ENCODE results near the gene RRM2.

The RRM2 gene

DNA sequence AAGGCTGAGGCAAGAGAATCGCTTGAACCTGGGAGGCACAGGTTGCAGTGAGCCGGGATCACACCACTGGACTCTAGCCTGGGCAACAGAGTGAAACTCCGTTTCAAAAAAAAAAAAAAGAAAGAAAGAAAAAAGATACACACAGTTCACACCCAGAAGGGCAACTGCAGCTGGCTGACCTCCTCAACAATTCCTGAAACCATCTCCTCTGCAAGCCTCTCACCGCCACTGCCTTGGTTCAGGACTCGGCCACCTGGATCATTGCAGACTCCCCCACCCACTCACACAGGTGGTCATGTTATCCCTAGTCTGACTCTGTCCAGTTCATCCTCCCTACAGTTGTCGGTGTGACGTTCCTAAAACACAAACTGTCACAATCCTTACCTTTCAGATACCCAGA, 44.5 kb upstream of the RRM2 start:
- H3K79me2 ChIP-seq (ENCODE audit: insufficient read depth, low read length) = no peaks in the 10 kb centered on the region
- no peaks in the 10 kb centered on the region for H3K9me2 ChIP-seq (replicated peaks; ENCODE audit: low read depth, low read length)
- H3K9ac ChIP-seq (ENCODE audit: low read depth, low read length, poor library complexity, severe bottlenecking) = no peak overlapping the region
- H3K4me2 ChIP-seq (ENCODE audit: low read depth, low read length, poor library complexity, severe bottlenecking) = no peak overlapping the region
- no peaks in the 10 kb centered on the region for H4K20me1 ChIP-seq (ENCODE audit: insufficient read depth, low read length, poor library complexity, severe bottlenecking)
- H3K36me3 ChIP-seq (ENCODE audit: insufficient read depth, low read length) = no peaks in the 10 kb centered on the region
- H3K27me3 ChIP-seq (ENCODE audit: insufficient read depth, low read length, poor library complexity, severe bottlenecking) = no peaks in the 10 kb centered on the region
- TF ChIP-seq, protein P1, sequence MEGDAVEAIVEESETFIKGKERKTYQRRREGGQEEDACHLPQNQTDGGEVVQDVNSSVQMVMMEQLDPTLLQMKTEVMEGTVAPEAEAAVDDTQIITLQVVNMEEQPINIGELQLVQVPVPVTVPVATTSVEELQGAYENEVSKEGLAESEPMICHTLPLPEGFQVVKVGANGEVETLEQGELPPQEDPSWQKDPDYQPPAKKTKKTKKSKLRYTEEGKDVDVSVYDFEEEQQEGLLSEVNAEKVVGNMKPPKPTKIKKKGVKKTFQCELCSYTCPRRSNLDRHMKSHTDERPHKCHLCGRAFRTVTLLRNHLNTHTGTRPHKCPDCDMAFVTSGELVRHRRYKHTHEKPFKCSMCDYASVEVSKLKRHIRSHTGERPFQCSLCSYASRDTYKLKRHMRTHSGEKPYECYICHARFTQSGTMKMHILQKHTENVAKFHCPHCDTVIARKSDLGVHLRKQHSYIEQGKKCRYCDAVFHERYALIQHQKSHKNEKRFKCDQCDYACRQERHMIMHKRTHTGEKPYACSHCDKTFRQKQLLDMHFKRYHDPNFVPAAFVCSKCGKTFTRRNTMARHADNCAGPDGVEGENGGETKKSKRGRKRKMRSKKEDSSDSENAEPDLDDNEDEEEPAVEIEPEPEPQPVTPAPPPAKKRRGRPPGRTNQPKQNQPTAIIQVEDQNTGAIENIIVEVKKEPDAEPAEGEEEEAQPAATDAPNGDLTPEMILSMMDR (conservative IDR thresholded peaks at IDR 0.05; ENCODE audit: low read length) = no peak
- no peak for TF ChIP-seq EZH2phosphoT487 (IDR thresholded peaks at IDR 0.05; ENCODE audit: borderline replicate concordance)
- H3F3A ChIP-seq (ENCODE audit: low read depth) = peaks cover 3% of the 10 kb centered on the region; the same call in 1 of the 2 replicates
- H3K4me1 ChIP-seq (ENCODE audit: insufficient read depth, low read length, poor library complexity, severe bottlenecking) = peaks cover 15% of the 10 kb centered on the region
- no peak overlapping the region for H3K4me3 ChIP-seq (ENCODE audit: low read length, poor library complexity, severe bottlenecking)
- no peaks in the 10 kb centered on the region for H3K9me3 ChIP-seq (ENCODE audit: insufficient read depth, low read depth, low read length)
- no peak overlapping the region for H2AFZ ChIP-seq (ENCODE audit: low read length)

DNA sequence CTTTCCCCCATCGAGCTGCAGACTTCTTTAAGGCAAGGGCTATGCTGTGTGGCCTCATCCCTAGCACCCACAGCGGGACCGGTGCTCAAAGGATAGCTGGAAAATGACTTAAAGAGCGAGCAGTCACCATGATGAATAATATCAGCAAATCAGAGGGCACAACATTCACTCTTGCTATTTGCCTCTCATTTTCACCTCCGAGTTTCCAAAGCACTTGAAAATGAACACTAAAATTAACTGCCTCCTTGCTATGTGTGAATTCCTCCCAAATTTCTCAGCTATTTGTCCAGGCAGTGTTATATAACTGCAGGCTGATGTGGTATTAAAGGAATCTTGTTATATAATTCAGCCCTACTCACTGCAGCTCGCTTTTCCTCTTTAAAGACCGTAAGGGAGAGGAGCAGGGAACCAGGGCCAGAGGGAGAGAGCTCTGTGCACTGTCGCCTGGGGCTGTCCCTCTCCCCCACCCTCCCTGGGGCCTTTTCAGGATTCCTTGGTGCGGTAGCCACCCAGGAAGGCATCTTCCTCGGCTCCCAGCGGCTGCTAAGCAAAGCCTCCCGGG, 43.8 kb upstream of the RRM2 start:
- H3K9me2 ChIP-seq (replicated peaks; ENCODE audit: low read depth, low read length) = no peaks in the 10 kb centered on the region
- H3K27me3 ChIP-seq (ENCODE audit: insufficient read depth, low read length, poor library complexity, severe bottlenecking) = no peaks in the 10 kb centered on the region
- no peaks in the 10 kb centered on the region for H3K9me3 ChIP-seq (ENCODE audit: insufficient read depth, low read depth, low read length)
- no peak overlapping the region for H3K4me3 ChIP-seq (ENCODE audit: low read length, poor library complexity, severe bottlenecking)
- H3K36me3 ChIP-seq (ENCODE audit: insufficient read depth, low read length) = no peaks in the 10 kb centered on the region
- peaks cover 15% of the 10 kb centered on the region for H3K4me1 ChIP-seq (ENCODE audit: insufficient read depth, low read length, poor library complexity, severe bottlenecking)
- H3F3A ChIP-seq (ENCODE audit: low read depth) = peaks cover 3% of the 10 kb centered on the region; the same call in 1 of the 2 replicates
- TF ChIP-seq, protein P1 (conservative IDR thresholded peaks at IDR 0.05; ENCODE audit: low read length) = no peak
- no peak for TF ChIP-seq EZH2phosphoT487 (IDR thresholded peaks at IDR 0.05; ENCODE audit: borderline replicate concordance)
- no peaks in the 10 kb centered on the region for H3K79me2 ChIP-seq (ENCODE audit: insufficient read depth, low read length)
- H3K9ac ChIP-seq (ENCODE audit: low read depth, low read length, poor library complexity, severe bottlenecking) = no peak overlapping the region
- H2AFZ ChIP-seq (ENCODE audit: low read length) = no peak overlapping the region
- H3K4me2 ChIP-seq (ENCODE audit: low read depth, low read length, poor library complexity, severe bottlenecking) = no peak overlapping the region
- H4K20me1 ChIP-seq (ENCODE audit: insufficient read depth, low read length, poor library complexity, severe bottlenecking) = no peaks in the 10 kb centered on the region

DNA sequence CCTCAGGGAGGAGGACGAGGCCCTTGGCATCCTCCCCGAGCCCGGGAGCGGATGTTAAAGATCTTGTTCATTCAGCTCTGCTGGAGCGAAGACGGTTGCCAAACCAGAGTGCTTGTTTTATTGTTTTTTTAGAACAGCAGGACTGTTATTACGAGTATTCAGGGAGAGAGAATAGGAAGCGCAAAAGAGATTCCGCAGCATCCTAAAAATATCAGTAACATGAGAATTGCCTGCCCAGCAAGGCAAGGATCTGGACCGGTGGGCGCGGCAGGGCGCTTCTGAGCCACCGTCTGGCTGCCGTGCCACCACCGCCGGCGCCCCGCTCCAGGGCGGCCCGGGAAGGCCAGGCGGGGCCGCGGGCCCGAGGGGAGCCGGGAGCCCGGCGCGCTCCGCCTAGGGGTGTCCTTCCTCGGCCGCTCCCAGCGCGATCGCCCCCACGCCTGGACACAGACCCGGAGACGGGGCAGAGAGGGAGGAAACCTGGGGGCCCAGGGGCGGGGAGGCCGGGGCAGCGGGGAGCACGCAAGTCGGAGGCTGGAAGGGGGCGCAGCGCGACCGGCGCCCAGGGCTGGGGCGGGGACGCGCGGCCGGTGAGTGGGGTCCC, 43.2 kb upstream of the RRM2 start:
- H3K9ac ChIP-seq (ENCODE audit: low read depth, low read length, poor library complexity, severe bottlenecking) = no peak overlapping the region
- no peaks in the 10 kb centered on the region for H4K20me1 ChIP-seq (ENCODE audit: insufficient read depth, low read length, poor library complexity, severe bottlenecking)
- H3K4me2 ChIP-seq (ENCODE audit: low read depth, low read length, poor library complexity, severe bottlenecking) = no peak overlapping the region
- peaks cover 3% of the 10 kb centered on the region; the same call in 1 of the 2 replicates for H3F3A ChIP-seq (ENCODE audit: low read depth)
- no peaks in the 10 kb centered on the region for H3K9me3 ChIP-seq (ENCODE audit: insufficient read depth, low read depth, low read length)
- H3K9me2 ChIP-seq (replicated peaks; ENCODE audit: low read depth, low read length) = no peaks in the 10 kb centered on the region
- no peaks in the 10 kb centered on the region for H3K27me3 ChIP-seq (ENCODE audit: insufficient read depth, low read length, poor library complexity, severe bottlenecking)
- H3K36me3 ChIP-seq (ENCODE audit: insufficient read depth, low read length) = no peaks in the 10 kb centered on the region
- TF ChIP-seq EZH2phosphoT487 (IDR thresholded peaks at IDR 0.05; ENCODE audit: borderline replicate concordance) = no peak
- TF ChIP-seq, protein P1 (conservative IDR thresholded peaks at IDR 0.05; ENCODE audit: low read length) = no peak
- no peak overlapping the region for H2AFZ ChIP-seq (ENCODE audit: low read length)
- no peaks in the 10 kb centered on the region for H3K79me2 ChIP-seq (ENCODE audit: insufficient read depth, low read length)
- H3K4me1 ChIP-seq (ENCODE audit: insufficient read depth, low read length, poor library complexity, severe bottlenecking) = peaks cover 15% of the 10 kb centered on the region
- no peak overlapping the region for H3K4me3 ChIP-seq (ENCODE audit: low read length, poor library complexity, severe bottlenecking)

Data from Loucy (cell line).